ENCODE measurements around the gene ABL1.

The ABL1 gene

DNA sequence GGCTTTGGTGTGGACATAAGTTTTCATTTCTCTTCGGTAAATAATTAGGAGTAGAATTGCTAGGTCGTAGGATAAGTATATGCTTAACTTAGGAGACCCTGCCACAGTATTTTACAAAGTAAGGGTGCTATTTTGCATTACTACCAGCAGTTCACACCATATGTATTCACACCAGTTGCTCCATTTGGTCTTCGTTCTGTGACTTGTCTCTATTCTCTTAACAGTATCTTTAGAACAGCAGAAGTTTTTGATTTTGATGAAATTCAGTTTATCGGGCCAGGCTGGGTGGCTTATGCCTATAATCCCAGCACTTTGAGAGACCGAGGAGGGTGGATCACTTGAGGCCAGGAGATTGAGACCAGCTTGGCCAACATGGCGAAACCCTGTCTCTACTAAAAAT is 17.1 kb upstream of the ABL1 start:
- no peaks in the 10 kb centered on the region for H3K36me3 ChIP-seq (ENCODE audit: insufficient read depth, low read length)
- H4K20me1 ChIP-seq (ENCODE audit: insufficient read depth, low read length) = no peaks in the 10 kb centered on the region
- H3K9ac ChIP-seq (ENCODE audit: low read depth, low read length) = no peak overlapping the region
- no peaks in the 10 kb centered on the region for H3K9me3 ChIP-seq (ENCODE audit: insufficient read depth, low read length, severe bottlenecking)
- no peak overlapping the region for H2AFZ ChIP-seq (ENCODE audit: low read depth, low read length)
- TF ChIP-seq CTCF (IDR thresholded peaks at IDR 0.05; ENCODE audit: borderline replicate concordance, extremely low read depth, low read length, poor library complexity, severe bottlenecking) = no peak
- no peak for TF ChIP-seq EZH2 (IDR thresholded peaks at IDR 0.05; ENCODE audit: borderline replicate concordance, low read depth, low read length, severe bottlenecking)
- no peaks in the 10 kb centered on the region for H3K4me1 ChIP-seq (ENCODE audit: insufficient read depth, low read length)
- no peak overlapping the region for H3K4me2 ChIP-seq (ENCODE audit: insufficient read depth, low read length)
- no peaks in the 10 kb centered on the region for H3K27me3 ChIP-seq (ENCODE audit: insufficient read depth, low read length, poor library complexity)
- H3K79me2 ChIP-seq (ENCODE audit: insufficient read depth, low read length) = 0 out of 2 replicates have a peak, but pooled peaks cover 2% of the 10 kb centered on the region
- ATAC-seq (ENCODE audit: insufficient read depth, low read depth) (no peak), DNase-seq (no peak)
- no peak overlapping the region for H3K27ac ChIP-seq (ENCODE audit: low read length)
- no peak overlapping the region for H3K4me3 ChIP-seq (ENCODE audit: low read depth in 1 of 2, low read length in 2 of 2)

DNA sequence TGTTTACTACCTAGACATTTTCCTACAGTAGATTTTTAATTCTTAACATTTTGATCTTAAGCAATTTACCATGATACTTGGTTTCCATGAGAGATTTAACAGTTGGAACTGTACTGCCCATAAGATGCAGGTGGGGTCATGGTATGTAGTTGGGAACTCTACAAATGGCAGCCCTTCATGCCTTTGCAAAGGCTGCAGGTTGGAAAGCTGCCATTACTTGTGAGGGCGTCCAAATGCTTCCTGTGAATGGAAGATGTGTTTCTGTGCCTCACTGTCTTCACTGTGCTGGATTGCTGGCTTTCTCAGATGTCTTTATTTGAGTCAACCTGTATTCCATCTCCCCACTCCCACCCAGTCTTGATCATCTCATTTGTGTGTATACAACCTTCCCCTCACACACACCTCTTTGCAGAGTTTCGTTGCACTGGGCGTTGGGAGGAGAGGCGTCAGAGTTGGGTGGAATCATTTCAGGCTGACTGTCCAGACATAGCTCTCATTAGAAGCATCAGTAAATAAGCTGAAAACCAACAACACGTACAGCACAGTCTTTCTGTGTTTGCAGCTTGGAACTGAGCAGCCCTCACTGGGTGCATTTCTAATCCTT is 14.8 kb upstream of the ABL1 start:
- Histone ChIP-seq H3K36me3 (ENCODE audit: insufficient read depth, low read length) (no peaks in the 10 kb centered on the region), H3K9me3 (ENCODE audit: insufficient read depth, low read length, severe bottlenecking) (no peaks in the 10 kb centered on the region), H3K79me2 (ENCODE audit: insufficient read depth, low read length) (0 out of 2 replicates have a peak, but pooled peaks cover 2% of the 10 kb centered on the region), H3K27me3 (ENCODE audit: insufficient read depth, low read length, poor library complexity) (no peaks in the 10 kb centered on the region), H3K4me1 (ENCODE audit: insufficient read depth, low read length) (no peaks in the 10 kb centered on the region), H4K20me1 (ENCODE audit: insufficient read depth, low read length) (no peaks in the 10 kb centered on the region; the same call in 1 of the 2 replicates), H3K4me3 (ENCODE audit: low read depth in 1 of 2, low read length in 2 of 2) (no peak overlapping the region), H3K9ac (ENCODE audit: low read depth, low read length) (no peak overlapping the region), H3K27ac (ENCODE audit: low read length) (no peak overlapping the region), H3K4me2 (ENCODE audit: insufficient read depth, low read length) (no peak overlapping the region), H2AFZ (ENCODE audit: low read depth, low read length) (no peak overlapping the region)
- DNase-seq (no peak), ATAC-seq (ENCODE audit: insufficient read depth, low read depth) (no peak)
- TF ChIP-seq EZH2 (IDR thresholded peaks at IDR 0.05; ENCODE audit: borderline replicate concordance, low read depth, low read length, severe bottlenecking) = no peak
- no peak for TF ChIP-seq CTCF (IDR thresholded peaks at IDR 0.05; ENCODE audit: borderline replicate concordance, extremely low read depth, low read length, poor library complexity, severe bottlenecking)

- DNase-seq (no peak), ATAC-seq (ENCODE audit: insufficient read depth, low read depth) (no peak)
- H3K79me2 ChIP-seq (ENCODE audit: insufficient read depth, low read length) = 0 out of 2 replicates have a peak, but pooled peaks cover 2% of the 10 kb centered on the region
- H3K36me3 ChIP-seq (ENCODE audit: insufficient read depth, low read length) = no peaks in the 10 kb centered on the region
- no peak overlapping the region for H3K9ac ChIP-seq (ENCODE audit: low read depth, low read length)
- H3K9me3 ChIP-seq (ENCODE audit: insufficient read depth, low read length, severe bottlenecking) = no peaks in the 10 kb centered on the region
- H2AFZ ChIP-seq (ENCODE audit: low read depth, low read length) = no peak overlapping the region
- TF ChIP-seq EZH2 (IDR thresholded peaks at IDR 0.05; ENCODE audit: borderline replicate concordance, low read depth, low read length, severe bottlenecking) = no peak
- no peak for TF ChIP-seq CTCF (IDR thresholded peaks at IDR 0.05; ENCODE audit: borderline replicate concordance, extremely low read depth, low read length, poor library complexity, severe bottlenecking)
- no peak overlapping the region for H3K4me2 ChIP-seq (ENCODE audit: insufficient read depth, low read length)
- no peaks in the 10 kb centered on the region for H3K4me1 ChIP-seq (ENCODE audit: insufficient read depth, low read length)
- no peak overlapping the region for H3K4me3 ChIP-seq (ENCODE audit: low read depth in 1 of 2, low read length in 2 of 2)
- H3K27ac ChIP-seq (ENCODE audit: low read length) = no peak overlapping the region
- no peaks in the 10 kb centered on the region for H3K27me3 ChIP-seq (ENCODE audit: insufficient read depth, low read length, poor library complexity)
- no peaks in the 10 kb centered on the region; the same call in 1 of the 2 replicates for H4K20me1 ChIP-seq (ENCODE audit: insufficient read depth, low read length)
Measured at GRCh38 chr9:130823435-130823834, 11.6 kb upstream of the ABL1 start.
